Measurements from ENCODE around the gene CACNB4. TPM values are rescaled to one million over a fixed set of nuclear protein-coding genes. Genes with fewer than 3 reads are reported as not detected.
"Not testable (repeated sequence)": the region's sequence is repeated elsewhere in the genome, so short reads cannot be mapped to it uniquely, and the experiment has no call there.

The CACNB4 gene
- total RNA-seq, 2 experiments from 2014 or later, result 0.06 to 0.76 TPM

DNA sequence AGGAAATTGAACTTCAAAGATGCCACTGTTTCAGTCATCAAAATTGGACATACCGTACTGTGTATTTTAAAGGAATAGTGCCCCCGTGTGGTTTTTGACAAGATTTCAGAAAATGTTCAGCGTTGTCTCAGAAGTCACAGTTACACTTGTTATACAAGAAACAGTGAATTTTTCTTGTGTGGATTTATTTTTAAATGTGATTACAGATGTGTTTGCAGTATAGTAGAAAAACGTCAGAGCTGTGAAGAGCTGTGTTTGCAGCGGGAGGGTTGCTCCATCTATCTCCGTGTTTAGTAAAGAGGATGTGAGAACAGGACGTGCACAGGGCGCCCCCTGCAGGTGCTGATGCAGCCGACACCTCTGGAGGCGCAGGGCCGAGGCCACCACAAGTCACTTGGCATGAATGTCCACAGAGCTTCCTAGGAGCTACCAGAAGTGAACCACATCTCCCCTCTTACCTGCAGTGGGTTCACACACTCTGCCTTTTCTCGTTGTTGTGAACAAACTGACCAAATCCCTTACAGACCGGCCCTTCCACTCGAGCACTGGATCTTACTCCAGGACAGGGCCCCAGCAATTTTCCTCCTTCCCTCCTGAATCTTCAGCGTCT, 73.1 kb downstream of the CACNB4 start:
- Histone ChIP-seq H3K4me3 (ENCODE audit: low read depth, low read length, poor library complexity, severe bottlenecking) (peak overlapping the region; percentile 51), H3K9me3 (ENCODE audit: low read length) (no peaks in the 10 kb centered on the region), H3K27ac (ENCODE audit: low read depth, low read length, poor library complexity, severe bottlenecking) (no peak overlapping the region), H2AFZ (ENCODE audit: low read length) (peak overlapping the region; percentile 76), H3K79me2 (ENCODE audit: insufficient read depth, low read depth, low read length) (no peaks in the 10 kb centered on the region), H4K20me1 (ENCODE audit: insufficient read depth, low read length) (no peaks in the 10 kb centered on the region), H3K4me1 (ENCODE audit: insufficient read depth, low read length, poor library complexity, severe bottlenecking) (no peaks in the 10 kb centered on the region), H3K9me2 (ENCODE audit: insufficient read depth, low read length) (no peaks in the 10 kb centered on the region), H3K36me3 (ENCODE audit: insufficient read depth, low read length) (no peaks in the 10 kb centered on the region), H3K4me2 (ENCODE audit: low read length) (peak overlapping the region; percentile 65)
- ChIA-PET POLR2A (interaction anchor here (0.6 to 1.4 kb wide), 4 partner anchors 20 to 518 kb away, joined by 3 read pairs; no protein-coding TSS in a partner anchor), CTCF (ENCODE audit: unreplicated experiment) (interaction anchor here (0.7 to 1.6 kb wide), 6 partner anchors 16 to 413 kb away, joined by 3 to 5 read pairs (median 4); no protein-coding TSS in a partner anchor)
- BruUV-seq (replicated peaks), result no TSS peak
- TF ChIP-seq EZH2phosphoT487 (IDR thresholded peaks at IDR 0.05; ENCODE audit: borderline replicate concordance, low read depth, low read length), result no peak
- TF ChIP-seq, protein P1, sequence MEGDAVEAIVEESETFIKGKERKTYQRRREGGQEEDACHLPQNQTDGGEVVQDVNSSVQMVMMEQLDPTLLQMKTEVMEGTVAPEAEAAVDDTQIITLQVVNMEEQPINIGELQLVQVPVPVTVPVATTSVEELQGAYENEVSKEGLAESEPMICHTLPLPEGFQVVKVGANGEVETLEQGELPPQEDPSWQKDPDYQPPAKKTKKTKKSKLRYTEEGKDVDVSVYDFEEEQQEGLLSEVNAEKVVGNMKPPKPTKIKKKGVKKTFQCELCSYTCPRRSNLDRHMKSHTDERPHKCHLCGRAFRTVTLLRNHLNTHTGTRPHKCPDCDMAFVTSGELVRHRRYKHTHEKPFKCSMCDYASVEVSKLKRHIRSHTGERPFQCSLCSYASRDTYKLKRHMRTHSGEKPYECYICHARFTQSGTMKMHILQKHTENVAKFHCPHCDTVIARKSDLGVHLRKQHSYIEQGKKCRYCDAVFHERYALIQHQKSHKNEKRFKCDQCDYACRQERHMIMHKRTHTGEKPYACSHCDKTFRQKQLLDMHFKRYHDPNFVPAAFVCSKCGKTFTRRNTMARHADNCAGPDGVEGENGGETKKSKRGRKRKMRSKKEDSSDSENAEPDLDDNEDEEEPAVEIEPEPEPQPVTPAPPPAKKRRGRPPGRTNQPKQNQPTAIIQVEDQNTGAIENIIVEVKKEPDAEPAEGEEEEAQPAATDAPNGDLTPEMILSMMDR (conservative IDR thresholded peaks at IDR 0.05; ENCODE audit: low read length), result peak; percentile 100
- peak; percentile 77 for DNase-seq (ENCODE audit: low spot score)
- intact Hi-C loops (cut with micrococcal nuclease; ENCODE audit: unreplicated experiment), result loop anchor here (2.0 kb wide), 1 partner anchor 27 kb away; no protein-coding TSS in a partner anchor

DNA sequence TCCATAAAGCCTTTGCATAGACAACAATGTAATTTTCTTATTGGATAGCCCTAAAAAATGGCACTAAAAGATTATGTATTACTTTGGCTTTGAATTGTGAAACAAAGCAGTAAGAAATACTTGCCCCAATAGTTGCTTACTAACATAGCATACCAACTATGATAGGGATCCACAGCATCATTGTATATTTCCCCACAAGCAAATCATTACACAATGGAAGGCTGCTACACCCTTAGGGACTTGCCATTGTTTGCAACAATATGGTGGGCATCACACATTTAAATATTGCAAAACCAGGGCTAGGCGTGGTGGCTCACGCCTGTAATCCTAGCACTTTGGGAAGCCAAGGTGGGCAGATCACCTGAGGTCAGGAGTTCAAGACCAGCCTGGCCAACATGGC, 74.4 kb downstream of the CACNB4 start:
- intact Hi-C loops (cut with micrococcal nuclease; ENCODE audit: unreplicated experiment), result loop anchor here (2.0 kb wide), 1 partner anchor 26 kb away; no protein-coding TSS in a partner anchor
- Histone ChIP-seq H3K79me2 (ENCODE audit: insufficient read depth, low read depth, low read length) (no peaks in the 10 kb centered on the region), H3K4me1 (ENCODE audit: insufficient read depth, low read length, poor library complexity, severe bottlenecking) (no peaks in the 10 kb centered on the region), H3K4me3 (ENCODE audit: low read depth, low read length, poor library complexity, severe bottlenecking) (no peak overlapping the region), H3K36me3 (ENCODE audit: insufficient read depth, low read length) (no peaks in the 10 kb centered on the region), H3K9me2 (ENCODE audit: insufficient read depth, low read length) (no peaks in the 10 kb centered on the region), H3K4me2 (ENCODE audit: low read length) (no peak overlapping the region), H2AFZ (ENCODE audit: low read length) (no peak overlapping the region), H3K27ac (ENCODE audit: low read depth, low read length, poor library complexity, severe bottlenecking) (no peak overlapping the region), H3K9me3 (ENCODE audit: low read length) (no peaks in the 10 kb centered on the region), H4K20me1 (ENCODE audit: insufficient read depth, low read length) (no peaks in the 10 kb centered on the region)
- no TSS peak for BruUV-seq (replicated peaks)
- CTCF ChIA-PET (ENCODE audit: unreplicated experiment), result no interaction called here
- no peak for TF ChIP-seq EZH2phosphoT487 (IDR thresholded peaks at IDR 0.05; ENCODE audit: borderline replicate concordance, low read depth, low read length)
- TF ChIP-seq, protein P1 (conservative IDR thresholded peaks at IDR 0.05; ENCODE audit: low read length), result no peak
- POLR2A ChIA-PET, result interaction anchor here (0.8 kb wide), 1 partner anchor 208 kb away, joined by 3 read pairs; no protein-coding TSS in a partner anchor
- no peak for DNase-seq (ENCODE audit: low spot score)

DNA sequence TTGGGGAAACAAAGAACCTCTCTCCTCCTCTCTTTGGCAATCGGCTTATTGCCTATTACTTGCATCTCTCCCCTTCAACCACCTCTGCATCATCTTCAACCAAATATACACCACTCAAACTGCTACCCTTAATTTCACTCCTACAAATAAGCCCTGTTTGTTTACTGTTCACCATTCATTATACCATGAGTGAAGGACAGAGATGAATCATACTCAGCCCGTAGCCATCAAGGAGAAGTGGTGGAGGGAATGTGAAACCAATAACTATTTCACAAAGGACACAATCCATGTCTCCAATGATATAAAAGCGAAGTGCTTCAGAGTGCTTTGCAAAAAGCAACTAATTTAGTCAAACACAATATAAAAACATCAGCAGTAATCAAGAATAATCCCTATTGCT, 76.8 kb downstream of the CACNB4 start:
- intact Hi-C loops (cut with micrococcal nuclease; ENCODE audit: unreplicated experiment), result no loop called here
- CTCF ChIA-PET (ENCODE audit: unreplicated experiment), result no interaction called here

DNA sequence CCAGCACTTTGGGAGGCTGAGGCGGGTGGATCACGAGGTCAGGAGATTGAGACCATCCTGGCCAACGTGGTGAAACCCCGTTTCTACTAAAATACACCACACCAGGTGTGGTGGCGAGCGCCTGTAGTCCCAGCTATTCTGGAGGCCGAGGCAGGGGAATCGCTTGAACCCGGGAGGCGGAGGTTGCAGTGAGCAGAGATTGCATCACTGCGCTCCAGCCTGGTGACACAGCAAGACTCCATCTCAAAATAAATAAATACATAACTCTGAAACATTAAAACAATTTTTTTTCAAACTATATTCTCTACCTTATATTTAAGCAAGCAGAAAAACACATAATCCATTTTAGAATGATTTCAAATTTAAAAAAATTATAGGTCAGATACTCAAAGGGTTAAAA, 77.8 kb downstream of the CACNB4 start:
- H3K9me2 ChIP-seq (ENCODE audit: insufficient read depth, low read length); H3K4me1 ChIP-seq (ENCODE audit: insufficient read depth, low read length, poor library complexity, severe bottlenecking); H4K20me1 ChIP-seq (ENCODE audit: insufficient read depth, low read length); H2AFZ ChIP-seq (ENCODE audit: low read length); BruUV-seq (replicated peaks); H3K9me3 ChIP-seq (ENCODE audit: low read length); intact Hi-C loops (cut with micrococcal nuclease; ENCODE audit: unreplicated experiment); H3K79me2 ChIP-seq (ENCODE audit: insufficient read depth, low read depth, low read length); DNase-seq (ENCODE audit: low spot score); H3K36me3 ChIP-seq (ENCODE audit: insufficient read depth, low read length); H3K4me2 ChIP-seq (ENCODE audit: low read length); CTCF ChIA-PET (ENCODE audit: unreplicated experiment); POLR2A ChIA-PET; H3K27ac ChIP-seq (ENCODE audit: low read depth, low read length, poor library complexity, severe bottlenecking); H3K4me3 ChIP-seq (ENCODE audit: low read depth, low read length, poor library complexity, severe bottlenecking): not testable (repeated sequence)

More for the DNA sequence above, 76.8 kb downstream of the CACNB4 start:
- Histone ChIP-seq H3K9me3 (ENCODE audit: low read length) (no peaks in the 10 kb centered on the region), H3K27ac (ENCODE audit: low read depth, low read length, poor library complexity, severe bottlenecking) (no peak overlapping the region), H4K20me1 (ENCODE audit: insufficient read depth, low read length) (no peaks in the 10 kb centered on the region), H3K4me1 (ENCODE audit: insufficient read depth, low read length, poor library complexity, severe bottlenecking) (no peaks in the 10 kb centered on the region), H3K4me2 (ENCODE audit: low read length) (no peak overlapping the region), H2AFZ (ENCODE audit: low read length) (no peak overlapping the region), H3K9me2 (ENCODE audit: insufficient read depth, low read length) (no peaks in the 10 kb centered on the region), H3K36me3 (ENCODE audit: insufficient read depth, low read length) (no peaks in the 10 kb centered on the region), H3K4me3 (ENCODE audit: low read depth, low read length, poor library complexity, severe bottlenecking) (no peak overlapping the region), H3K79me2 (ENCODE audit: insufficient read depth, low read depth, low read length) (no peaks in the 10 kb centered on the region)
- POLR2A ChIA-PET, result no interaction called here
- no TSS peak for BruUV-seq (replicated peaks)
- TF ChIP-seq, protein P1 (conservative IDR thresholded peaks at IDR 0.05; ENCODE audit: low read length), result no peak
- no peak for TF ChIP-seq EZH2phosphoT487 (IDR thresholded peaks at IDR 0.05; ENCODE audit: borderline replicate concordance, low read depth, low read length)
- no peak for DNase-seq (ENCODE audit: low spot score)

Data from OCI-LY7 (cell line).